CD4-positive, alpha-beta T cell (primary cell): ENCODE data around the gene MB21D2. TPM values are rescaled to one million over a fixed set of nuclear protein-coding genes. Genes with fewer than 3 reads are reported as not detected.

Experiments
- ATAC-seq: fragments of 200-7000 bp; cut with Tn5 transposase; one replicate; pipeline ENCODE4 v1.10.0; 2022; ENCODE audit warnings: mild to moderate bottlenecking; ENCODE audit not compliant: poor library complexity
- CTCF ChIA-PET: fragments of 350-600 bp; sonication (Branson Sonifier 250); formaldehyde crosslinking; loops from one replicate; lab custom pipeline; 2021; ENCODE audit warnings: antibody characterized with exemption, inconsistent platforms; lab: Charles Lee
- POLR2A ChIA-PET: fragments of 350-600 bp; sonication (Branson Sonifier 250); formaldehyde crosslinking; loops from one replicate; lab custom pipeline; 2021; ENCODE audit warnings: antibody characterized with exemption, inconsistent platforms; lab: Charles Lee
- DNase-seq, 14 experiments: peaks; one replicate each; pipeline ENCODE4 v3.0.0-alpha.2; 2013 to 2020; ENCODE audit warnings: mixed read lengths in 2 of 14
- H3K27ac ChIP-seq, 2 donors: one replicate each; pipeline versions ENCODE4 v1.5.1 to v1.7.0; 2013; ENCODE audit warnings: low read length in 2 of 2, low read depth in 1 of 2, mild to moderate bottlenecking in 1 of 2
- H3K27me3 ChIP-seq, 2 experiments: 1 replicate in 1 of 2; 2 replicates in 1 of 2; pipeline versions ENCODE4 v1.6.1 to v1.7.0; 2013; ENCODE audit warnings: low read length in 2 of 2, control low read depth in 1 of 2, mild to moderate bottlenecking in 1 of 2, moderate library complexity in 1 of 2; ENCODE audit not compliant: insufficient read depth in 2 of 2, control insufficient read depth in 1 of 2
- H3K36me3 ChIP-seq: one replicate; pipeline ENCODE4 v1.6.1; 2013; ENCODE audit warnings: low read length, control low read depth; ENCODE audit not compliant: insufficient read depth
- H3K4me1 ChIP-seq: one replicate; pipeline ENCODE4 v1.6.1; 2013; ENCODE audit warnings: low read length, control low read depth; ENCODE audit not compliant: insufficient read depth
- H3K4me3 ChIP-seq: one replicate; pipeline ENCODE4 v1.5.1; 2013; ENCODE audit warnings: mild to moderate bottlenecking, low read length, moderate library complexity
- H3K9me3 ChIP-seq, 2 experiments: 1 replicate in 1 of 2; 2 replicates in 1 of 2; pipeline versions ENCODE4 v1.6.1 to v1.7.0; 2013; ENCODE audit warnings: low read length in 2 of 2, mild to moderate bottlenecking in 2 of 2, control low read depth in 1 of 2, moderate library complexity in 1 of 2; ENCODE audit not compliant: control insufficient read depth in 1 of 2, insufficient read depth in 1 of 2
- H3K27ac Mint-ChIP-seq: one replicate; pipeline ENCODE4 v1.8.0; 2020; ENCODE audit warnings: mixed read lengths
- H3K27me3 Mint-ChIP-seq: one replicate; pipeline ENCODE4 v1.8.0; 2021; ENCODE audit warnings: mixed read lengths
- H3K36me3 Mint-ChIP-seq: one replicate; pipeline ENCODE4 v1.8.0; 2021; ENCODE audit warnings: low read depth, mixed read lengths
- H3K4me1 Mint-ChIP-seq: one replicate; pipeline ENCODE4 v1.8.0; 2021; ENCODE audit warnings: low read depth, mixed read lengths
- H3K4me3 Mint-ChIP-seq: one replicate; pipeline ENCODE4 v1.8.0; 2020; ENCODE audit warnings: mild to moderate bottlenecking, mixed read lengths
- H3K9me3 Mint-ChIP-seq: one replicate; pipeline ENCODE4 v1.8.0; 2020; ENCODE audit warnings: mixed read lengths
- intact Hi-C, 2 experiments: fragments of 100-400 bp; cut with DNase I in 1 of 2; cut with micrococcal nuclease in 1 of 2; formaldehyde crosslinking; loops; one replicate each; pipeline versions ENCODE4 v1.15.1 to v1.9.0; 2023 to 2025; cut with DNase I, micrococcal nuclease
- total RNA-seq, 174 experiments: library from RNA in 2 of 174; stranded (reverse) in 2 of 174; gene quantifications; one replicate each; pipeline ENCODE4 v1.2.3 and lab custom pipeline; 2021 to 2026
- TF ChIP-seq, protein P1 (sequence below): fragments of 200-600 bp; IDR thresholded peaks from one replicate; pipeline ENCODE4 v1.8.0; 2022; ENCODE audit warnings: antibody characterized with exemption, mild to moderate bottlenecking

MB21D2 gene
- total RNA-seq, 2 experiments from 2014 or later: 0.77 to 0.78 TPM

DNA sequence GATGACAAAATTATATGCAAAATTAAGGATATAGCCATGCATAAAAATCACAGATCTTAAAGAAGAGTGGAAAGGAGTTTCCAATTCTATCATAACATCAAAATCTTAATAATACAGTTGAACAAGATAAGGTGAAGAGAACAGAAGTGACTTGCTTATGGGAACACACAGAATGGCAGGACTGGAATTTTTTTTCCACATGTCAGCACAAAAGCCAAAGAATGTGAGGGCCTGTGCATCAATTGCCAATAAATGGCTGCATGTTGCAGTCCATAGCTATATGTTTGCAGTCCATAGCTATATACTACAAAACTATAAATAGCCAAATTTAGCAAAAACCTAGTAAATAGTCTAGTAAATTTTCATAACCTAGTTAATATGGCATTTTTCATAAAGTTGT lies 10.4 kb upstream of the MB21D2 start:
- H3K36me3 ChIP-seq: no peaks in the 10 kb centered on the region
- H3K27ac ChIP-seq: no peak overlapping the region
- no peaks in the 10 kb centered on the region for H3K9me3 Mint-ChIP-seq
- POLR2A ChIA-PET: no interaction called here
- peaks cover 18% of the 10 kb centered on the region for H3K27me3 Mint-ChIP-seq
- no peaks in the 10 kb centered on the region for H3K36me3 Mint-ChIP-seq
- H3K27ac Mint-ChIP-seq: no peak overlapping the region
- no peaks in the 10 kb centered on the region for H3K9me3 ChIP-seq
- H3K4me1 ChIP-seq: no peaks in the 10 kb centered on the region
- H3K4me3 Mint-ChIP-seq: no peak overlapping the region
- CTCF ChIA-PET: no interaction called here
- intact Hi-C loops: no loop called here
- no peak for DNase-seq
- no peak overlapping the region for H3K4me3 ChIP-seq
- no peaks in the 10 kb centered on the region for H3K27me3 ChIP-seq
- ATAC-seq: no peak
- TF ChIP-seq, protein P1, sequence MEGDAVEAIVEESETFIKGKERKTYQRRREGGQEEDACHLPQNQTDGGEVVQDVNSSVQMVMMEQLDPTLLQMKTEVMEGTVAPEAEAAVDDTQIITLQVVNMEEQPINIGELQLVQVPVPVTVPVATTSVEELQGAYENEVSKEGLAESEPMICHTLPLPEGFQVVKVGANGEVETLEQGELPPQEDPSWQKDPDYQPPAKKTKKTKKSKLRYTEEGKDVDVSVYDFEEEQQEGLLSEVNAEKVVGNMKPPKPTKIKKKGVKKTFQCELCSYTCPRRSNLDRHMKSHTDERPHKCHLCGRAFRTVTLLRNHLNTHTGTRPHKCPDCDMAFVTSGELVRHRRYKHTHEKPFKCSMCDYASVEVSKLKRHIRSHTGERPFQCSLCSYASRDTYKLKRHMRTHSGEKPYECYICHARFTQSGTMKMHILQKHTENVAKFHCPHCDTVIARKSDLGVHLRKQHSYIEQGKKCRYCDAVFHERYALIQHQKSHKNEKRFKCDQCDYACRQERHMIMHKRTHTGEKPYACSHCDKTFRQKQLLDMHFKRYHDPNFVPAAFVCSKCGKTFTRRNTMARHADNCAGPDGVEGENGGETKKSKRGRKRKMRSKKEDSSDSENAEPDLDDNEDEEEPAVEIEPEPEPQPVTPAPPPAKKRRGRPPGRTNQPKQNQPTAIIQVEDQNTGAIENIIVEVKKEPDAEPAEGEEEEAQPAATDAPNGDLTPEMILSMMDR: no peak
- no peaks in the 10 kb centered on the region for H3K4me1 Mint-ChIP-seq

DNA sequence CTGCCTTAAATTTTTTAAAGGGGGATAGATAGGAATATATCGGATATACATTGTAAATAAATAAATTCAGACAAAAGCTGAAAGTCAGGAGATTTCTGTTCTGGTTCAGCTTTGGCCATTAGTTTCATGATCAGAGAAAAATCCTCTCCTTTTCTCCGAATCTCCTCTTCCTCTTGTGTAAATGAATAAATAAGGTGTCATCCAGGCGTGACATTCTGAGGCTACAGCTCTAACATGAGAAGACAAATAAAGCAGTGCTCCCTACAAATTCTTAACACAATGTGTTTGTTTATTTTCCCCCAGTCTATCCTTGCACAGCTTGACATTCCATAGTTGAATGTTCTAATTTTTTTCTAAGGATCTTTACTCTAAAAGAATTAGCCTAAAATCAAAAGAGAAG lies 9.4 kb upstream of the MB21D2 start:
- Mint-ChIP-seq H3K36me3 (no peaks in the 10 kb centered on the region), H3K27me3 (peaks cover 18% of the 10 kb centered on the region), H3K4me1 (no peaks in the 10 kb centered on the region), H3K9me3 (no peaks in the 10 kb centered on the region), H3K27ac (no peak overlapping the region), H3K4me3 (no peak overlapping the region)
- ChIA-PET POLR2A (no interaction called here), CTCF (no interaction called here)
- H3K9me3 ChIP-seq: no peaks in the 10 kb centered on the region
- ATAC-seq (no peak), DNase-seq (no peak)
- H3K27me3 ChIP-seq: no peaks in the 10 kb centered on the region
- H3K4me1 ChIP-seq: no peaks in the 10 kb centered on the region
- no peak overlapping the region for H3K27ac ChIP-seq
- H3K4me3 ChIP-seq: no peak overlapping the region
- intact Hi-C loops: no loop called here
- no peaks in the 10 kb centered on the region for H3K36me3 ChIP-seq
- TF ChIP-seq, protein P1: no peak

DNA sequence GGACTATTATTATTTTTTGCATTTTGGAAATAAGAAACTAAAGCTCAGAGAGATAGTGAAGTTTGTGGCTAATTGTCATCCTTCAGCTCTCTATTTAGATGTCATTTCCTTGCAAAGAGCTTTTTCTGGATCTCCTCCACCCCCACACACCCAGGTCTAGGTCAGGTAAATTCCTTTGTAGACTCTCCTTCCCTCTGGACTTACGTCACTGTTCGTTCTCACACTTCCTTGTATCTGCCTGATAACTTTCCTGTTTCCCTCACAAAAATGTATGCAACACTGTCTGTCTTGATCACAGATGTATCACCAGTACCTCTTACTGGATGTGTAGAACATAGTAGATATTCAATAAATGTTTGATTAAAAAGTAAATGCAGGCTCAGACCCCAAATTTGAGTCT lies 6.1 kb upstream of the MB21D2 start:
- Histone ChIP-seq H3K4me1 (no peaks in the 10 kb centered on the region), H3K9me3 (no peaks in the 10 kb centered on the region), H3K4me3 (no peak overlapping the region), H3K27ac (no peak overlapping the region), H3K36me3 (no peaks in the 10 kb centered on the region), H3K27me3 (peaks cover 2 to 3% of the 10 kb centered on the region in 2 experiments)
- TF ChIP-seq, protein P1: no peak
- Mint-ChIP-seq H3K27me3 (peaks cover 32% of the 10 kb centered on the region), H3K4me3 (no peak overlapping the region), H3K9me3 (no peaks in the 10 kb centered on the region), H3K36me3 (no peaks in the 10 kb centered on the region), H3K4me1 (peaks cover 5% of the 10 kb centered on the region), H3K27ac (no peak overlapping the region)
- CTCF ChIA-PET: no interaction called here
- no peak for ATAC-seq
- POLR2A ChIA-PET: no interaction called here
- intact Hi-C loops: no loop called here
- DNase-seq: no peak
